ENCODE measurements around the gene TBC1D10A. TPM values are rescaled to one million over a fixed set of nuclear protein-coding genes. Genes with fewer than 3 reads are reported as not detected.

Gene TBC1D10A
- total RNA-seq, 6 donors from 2014 or later: 22.6 to 61.0 (median 36.2) TPM

DNA sequence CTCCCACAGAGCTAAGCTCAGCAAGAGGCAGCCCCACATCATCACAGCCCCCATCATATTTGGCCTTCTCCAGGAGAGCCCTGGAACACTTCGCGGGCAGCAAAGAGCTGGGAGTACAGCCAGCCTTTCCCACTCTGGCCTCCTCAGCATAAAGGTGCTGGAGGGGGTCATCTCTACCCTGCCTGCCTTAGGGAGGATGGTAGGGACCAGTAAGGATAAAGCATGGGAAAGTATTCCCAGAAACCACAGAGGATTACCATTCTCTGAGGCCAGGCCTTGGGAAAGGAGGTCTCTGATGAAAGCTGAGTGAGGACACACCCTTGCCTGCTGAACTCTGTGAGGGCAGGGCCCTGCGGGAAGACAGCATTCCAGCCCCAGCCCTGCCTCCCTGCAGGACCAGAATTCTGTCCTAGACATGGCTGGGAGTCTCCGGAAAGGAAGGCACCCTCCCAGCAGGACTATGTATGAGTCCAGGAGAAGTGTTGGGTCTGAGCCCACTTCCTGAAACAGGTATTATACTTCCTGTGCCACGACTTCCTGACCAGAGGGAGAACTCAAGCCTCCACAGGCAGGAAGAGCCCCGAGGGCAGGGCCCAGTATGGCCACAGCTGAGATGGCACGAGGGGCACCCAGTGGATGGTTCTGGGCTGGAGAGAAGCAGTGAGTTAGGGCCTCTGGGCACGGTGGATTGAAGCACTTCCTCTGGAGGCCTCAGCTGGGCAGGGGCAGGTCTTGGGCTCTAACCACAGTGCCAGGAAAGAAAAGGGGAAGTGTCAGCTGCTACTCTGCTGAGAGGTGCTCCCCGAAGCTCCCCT, 24.5 kb downstream of the TBC1D10A start:
- peak; percentile 12 to 55 for TF ChIP-seq POLR2AphosphoS5 (IDR thresholded peaks at IDR 0.05)
- TF ChIP-seq POLR2A (IDR thresholded peaks at IDR 0.05): peak in 2 of 4 donors; percentile 22 to 32
- TF ChIP-seq, protein P1, sequence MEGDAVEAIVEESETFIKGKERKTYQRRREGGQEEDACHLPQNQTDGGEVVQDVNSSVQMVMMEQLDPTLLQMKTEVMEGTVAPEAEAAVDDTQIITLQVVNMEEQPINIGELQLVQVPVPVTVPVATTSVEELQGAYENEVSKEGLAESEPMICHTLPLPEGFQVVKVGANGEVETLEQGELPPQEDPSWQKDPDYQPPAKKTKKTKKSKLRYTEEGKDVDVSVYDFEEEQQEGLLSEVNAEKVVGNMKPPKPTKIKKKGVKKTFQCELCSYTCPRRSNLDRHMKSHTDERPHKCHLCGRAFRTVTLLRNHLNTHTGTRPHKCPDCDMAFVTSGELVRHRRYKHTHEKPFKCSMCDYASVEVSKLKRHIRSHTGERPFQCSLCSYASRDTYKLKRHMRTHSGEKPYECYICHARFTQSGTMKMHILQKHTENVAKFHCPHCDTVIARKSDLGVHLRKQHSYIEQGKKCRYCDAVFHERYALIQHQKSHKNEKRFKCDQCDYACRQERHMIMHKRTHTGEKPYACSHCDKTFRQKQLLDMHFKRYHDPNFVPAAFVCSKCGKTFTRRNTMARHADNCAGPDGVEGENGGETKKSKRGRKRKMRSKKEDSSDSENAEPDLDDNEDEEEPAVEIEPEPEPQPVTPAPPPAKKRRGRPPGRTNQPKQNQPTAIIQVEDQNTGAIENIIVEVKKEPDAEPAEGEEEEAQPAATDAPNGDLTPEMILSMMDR (IDR thresholded peaks at IDR 0.05): peak in 1 of 6 experiments; percentile 24
- no peak for TF ChIP-seq EP300 (IDR thresholded peaks at IDR 0.05)
- 23 to 26% methylated on average over 9 of the region's 9 CpGs for WGBS, 2 donors
- DNase-seq (peak in 1 of 2 donors; percentile 82), ATAC-seq (ENCODE audit: low FRiP score in 2 of 2) (peak; percentile 63 to 64)
- peaks cover 87 to 99% (median 92%) of the 10 kb centered on the region in 4 donors for H3K4me1 ChIP-seq
- peaks cover 3 to 51% (median 23%) of the 10 kb centered on the region in 4 donors for H3K36me3 ChIP-seq
- H3K27me3 ChIP-seq: no peaks in the 10 kb centered on the region
- peak overlapping the region; percentile 85 to 94 (median 88) for H3K27ac ChIP-seq
- no peaks in the 10 kb centered on the region for H3K9me3 ChIP-seq
- no peak overlapping the region for H3K4me3 ChIP-seq

DNA sequence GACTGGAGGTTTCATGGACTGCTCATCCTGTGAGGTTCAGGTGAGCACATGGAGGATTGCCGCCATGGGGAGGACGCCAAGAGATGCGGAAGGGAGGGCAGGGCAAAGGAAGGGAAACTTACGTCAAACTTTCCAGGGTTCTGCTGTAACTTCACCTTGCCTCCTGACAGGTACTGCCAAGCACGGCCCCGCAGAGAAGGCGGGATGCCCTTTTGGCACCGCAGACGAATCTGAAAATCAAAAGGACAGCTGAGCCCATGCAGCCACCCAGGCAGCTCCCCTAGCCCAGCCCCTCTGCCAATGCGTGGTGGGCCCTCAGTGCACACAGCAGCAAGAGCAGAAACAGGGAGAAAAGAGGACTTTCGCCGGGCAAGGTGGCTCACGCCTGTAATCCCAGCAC, 27.4 kb downstream of the TBC1D10A start:
- WGBS, 2 donors: 93 to 97% methylated on average over 12 to 13 of the region's 13 CpGs

DNA sequence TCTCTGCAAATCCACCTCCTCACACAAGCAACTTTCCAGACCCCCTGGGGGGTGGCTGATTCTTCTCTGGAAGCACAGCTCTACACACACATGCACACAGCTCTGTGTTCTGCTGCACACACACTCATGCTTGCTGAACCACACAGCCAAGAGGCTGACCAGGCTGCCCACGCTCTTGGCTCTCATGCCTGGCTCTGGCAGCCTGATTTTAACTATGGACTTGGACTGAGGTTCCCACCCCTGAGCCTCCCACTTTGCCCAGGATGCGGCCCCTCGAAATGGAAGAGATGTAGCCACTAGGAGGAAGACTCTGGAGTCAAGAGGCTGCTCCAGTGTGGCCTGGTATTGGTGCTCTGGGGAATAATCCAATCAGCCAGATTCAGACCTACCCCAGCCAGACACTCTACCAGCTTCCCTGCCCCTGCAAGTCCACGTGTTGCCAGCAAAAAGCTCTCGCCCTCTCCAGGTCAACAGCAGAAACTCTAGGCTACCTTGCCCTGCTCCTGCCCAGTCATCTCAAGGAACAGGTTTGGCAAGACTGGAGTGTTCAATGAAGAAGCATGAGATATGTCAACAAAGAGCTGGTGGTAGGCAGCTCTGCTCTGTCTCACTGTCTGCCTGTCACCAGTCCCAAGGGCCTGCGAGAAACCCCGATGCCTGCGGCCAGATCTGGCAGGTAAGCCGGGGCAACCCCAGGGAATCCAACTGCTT, 28.6 kb downstream of the TBC1D10A start:
- 69 to 78% methylated on average over 9 of the region's 9 CpGs for WGBS, 2 donors
- DNase-seq: peak in 1 of 2 donors; percentile 87
- H3K27me3 ChIP-seq: no peaks in the 10 kb centered on the region
- peaks cover 49 to 74% (median 63%) of the 10 kb centered on the region in 4 donors for H3K4me1 ChIP-seq
- H3K4me3 ChIP-seq: no peak overlapping the region
- TF ChIP-seq POLR2AphosphoS5 (IDR thresholded peaks at IDR 0.05) (peak; percentile 61 to 72), EP300 (IDR thresholded peaks at IDR 0.05) (peak in 1 of 4 donors; percentile 84), POLR2A (IDR thresholded peaks at IDR 0.05) (no peak)
- TF ChIP-seq, protein P1 (IDR thresholded peaks at IDR 0.05): peak in 1 of 6 experiments; percentile 43
- no peaks in the 10 kb centered on the region for H3K9me3 ChIP-seq
- H3K27ac ChIP-seq: peak overlapping the region; percentile 63 to 94 (median 86)
- ATAC-seq (ENCODE audit: low FRiP score in 2 of 2): peak; percentile 16 to 66
- peaks cover 20 to 85% (median 56%) of the 10 kb centered on the region in 4 donors for H3K36me3 ChIP-seq

More for the DNA sequence above, 27.4 kb downstream of the TBC1D10A start:
- ATAC-seq (ENCODE audit: low FRiP score in 2 of 2) (no peak), DNase-seq (no peak)
- Histone ChIP-seq H3K9me3 (no peaks in the 10 kb centered on the region), H3K4me1 (peaks cover 60 to 86% (median 75%) of the 10 kb centered on the region in 4 donors), H3K27ac (peak overlapping the region; percentile 63 to 94 (median 86)), H3K27me3 (no peaks in the 10 kb centered on the region), H3K4me3 (no peak overlapping the region), H3K36me3 (peaks cover 8 to 79% (median 46%) of the 10 kb centered on the region in 4 donors)
- no peak for TF ChIP-seq POLR2AphosphoS5 (IDR thresholded peaks at IDR 0.05)
- TF ChIP-seq EP300 (IDR thresholded peaks at IDR 0.05): no peak
- TF ChIP-seq, protein P1 (IDR thresholded peaks at IDR 0.05): no peak
- TF ChIP-seq POLR2A (IDR thresholded peaks at IDR 0.05): no peak

DNA sequence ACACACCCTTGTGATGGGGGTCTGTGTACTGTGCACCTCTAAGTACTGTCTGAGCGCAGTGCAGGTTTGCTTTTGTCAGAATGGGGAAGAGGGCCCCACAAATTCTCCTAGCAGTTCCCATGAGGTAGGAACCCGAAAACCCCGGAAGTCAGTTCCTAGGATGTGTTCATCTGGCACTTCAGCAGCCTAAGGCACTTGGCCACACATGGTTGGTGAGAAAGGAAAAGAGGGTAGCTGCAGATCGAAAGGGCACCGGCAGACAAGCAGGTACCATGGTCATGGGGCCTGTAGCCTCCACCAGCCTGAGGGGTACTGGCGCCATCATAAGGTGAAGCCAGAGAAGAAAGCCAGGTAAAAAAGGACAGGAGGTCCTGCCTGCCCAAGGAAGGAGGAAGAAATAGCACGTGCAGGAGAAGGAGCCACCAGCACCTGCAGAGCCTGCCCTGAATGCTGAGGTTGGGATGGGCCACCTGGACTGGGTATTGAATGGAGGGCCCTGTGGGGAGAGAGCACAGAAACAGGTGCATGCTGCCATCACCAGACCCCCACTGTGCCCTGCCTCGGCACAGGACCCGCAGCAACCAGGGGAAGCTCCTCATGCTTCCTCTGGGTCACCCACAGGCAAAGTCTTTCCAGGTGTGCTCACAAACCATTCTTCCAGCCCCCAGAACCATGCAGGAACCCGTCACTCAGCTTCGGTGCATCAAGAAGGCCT, 29.3 kb downstream of the TBC1D10A start:
- Histone ChIP-seq H3K4me3 (peak overlapping the region in 1 of 4 donors; percentile 2), H3K27me3 (no peaks in the 10 kb centered on the region), H3K27ac (peak overlapping the region; percentile 63 to 94 (median 86)), H3K9me3 (no peaks in the 10 kb centered on the region), H3K36me3 (peaks cover 26 to 90% (median 62%) of the 10 kb centered on the region in 4 donors), H3K4me1 (peaks cover 45 to 67% (median 57%) of the 10 kb centered on the region in 4 donors)
- 72 to 84% methylated on average over 11 of the region's 11 CpGs for WGBS, 2 donors
- TF ChIP-seq POLR2AphosphoS5 (IDR thresholded peaks at IDR 0.05) (no peak), POLR2A (IDR thresholded peaks at IDR 0.05) (no peak), EP300 (IDR thresholded peaks at IDR 0.05) (no peak)
- TF ChIP-seq, protein P1 (IDR thresholded peaks at IDR 0.05): no peak
- DNase-seq (no peak), ATAC-seq (ENCODE audit: low FRiP score in 2 of 2) (no peak)
